Fibroblast of skin of left biceps (primary cell): Measurements from ENCODE around the gene PHACTR3.

ENCODE experiments used
- DNase-seq, 2 experiments: peaks; one replicate each; pipeline ENCODE4 v3.0.0-alpha.2; 2013; ENCODE audit warnings: low read depth in 2 of 2

Gene PHACTR3

GRCh38 chr20:59751075-59751711 lies 146.9 kb downstream of the PHACTR3 start:
- peak; percentile 13 to 21 for DNase-seq

DNA sequence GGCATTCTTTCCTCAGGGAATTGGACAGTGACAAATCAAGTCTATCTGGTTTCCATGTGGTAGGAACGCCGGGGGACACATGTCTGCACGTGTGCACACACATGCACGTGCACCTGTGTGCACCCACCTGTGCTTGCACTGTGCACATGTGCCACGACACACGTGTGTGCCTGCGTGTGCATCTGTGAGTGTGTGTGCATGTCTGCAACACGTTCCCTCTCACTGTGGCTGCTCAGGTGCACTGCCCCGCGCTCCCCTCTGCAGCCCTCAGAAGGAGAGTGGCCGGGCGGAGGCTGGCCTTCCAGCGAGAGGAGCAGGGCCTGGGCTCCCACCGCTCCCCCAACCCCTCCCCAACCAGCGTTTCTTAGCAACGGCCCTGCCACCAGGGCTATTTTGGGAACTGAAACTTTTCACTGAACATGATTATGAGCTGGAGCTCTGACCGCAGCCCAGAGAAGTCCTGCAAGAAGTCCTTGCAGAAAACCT lies 147.8 kb downstream of the PHACTR3 start:
- DNase-seq = no peak

GRCh38 chr20:59752704-59753460 lies 148.5 kb downstream of the PHACTR3 start:
- DNase-seq = no peak

DNA sequence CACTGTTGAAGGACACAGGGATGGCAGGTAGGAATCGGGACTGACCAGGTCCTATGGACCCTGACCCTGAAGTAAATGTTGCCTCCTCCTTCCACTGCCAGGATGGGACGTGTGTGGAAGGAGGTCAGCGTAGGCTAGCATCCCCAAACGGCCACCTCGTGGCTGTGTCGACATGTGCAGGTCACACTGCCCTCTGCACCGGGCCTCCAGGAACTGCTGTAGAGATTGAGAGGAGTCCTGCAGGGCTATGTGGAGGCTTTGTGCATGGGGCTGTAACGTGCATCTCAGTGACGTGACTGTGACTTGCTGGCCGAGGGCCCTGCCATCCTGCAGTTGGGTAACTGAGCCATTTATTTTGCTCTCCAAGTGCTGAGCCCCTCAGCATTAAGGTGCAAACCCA lies 149.5 kb downstream of the PHACTR3 start:
- DNase-seq = no peak

GRCh38 chr20:59754551-59754950 lies 150.2 kb downstream of the PHACTR3 start:
- no peak for DNase-seq

- no peak for DNase-seq
Observed at GRCh38 chr20:59756241-59756640, 151.9 kb downstream of the PHACTR3 start.

GRCh38 chr20:59764037-59764436 lies 159.7 kb downstream of the PHACTR3 start:
- no peak for DNase-seq

GRCh38 chr20:59765599-59766177 lies 161.3 kb downstream of the PHACTR3 start:
- DNase-seq = no peak

GRCh38 chr20:59767656-59768055 lies 163.3 kb downstream of the PHACTR3 start:
- DNase-seq = no peak

- no peak for DNase-seq
Observed at GRCh38 chr20:59770270-59770669, 165.9 kb downstream of the PHACTR3 start.

- no peak for DNase-seq
Observed at GRCh38 chr20:59770851-59771250, 166.5 kb downstream of the PHACTR3 start.

DNA sequence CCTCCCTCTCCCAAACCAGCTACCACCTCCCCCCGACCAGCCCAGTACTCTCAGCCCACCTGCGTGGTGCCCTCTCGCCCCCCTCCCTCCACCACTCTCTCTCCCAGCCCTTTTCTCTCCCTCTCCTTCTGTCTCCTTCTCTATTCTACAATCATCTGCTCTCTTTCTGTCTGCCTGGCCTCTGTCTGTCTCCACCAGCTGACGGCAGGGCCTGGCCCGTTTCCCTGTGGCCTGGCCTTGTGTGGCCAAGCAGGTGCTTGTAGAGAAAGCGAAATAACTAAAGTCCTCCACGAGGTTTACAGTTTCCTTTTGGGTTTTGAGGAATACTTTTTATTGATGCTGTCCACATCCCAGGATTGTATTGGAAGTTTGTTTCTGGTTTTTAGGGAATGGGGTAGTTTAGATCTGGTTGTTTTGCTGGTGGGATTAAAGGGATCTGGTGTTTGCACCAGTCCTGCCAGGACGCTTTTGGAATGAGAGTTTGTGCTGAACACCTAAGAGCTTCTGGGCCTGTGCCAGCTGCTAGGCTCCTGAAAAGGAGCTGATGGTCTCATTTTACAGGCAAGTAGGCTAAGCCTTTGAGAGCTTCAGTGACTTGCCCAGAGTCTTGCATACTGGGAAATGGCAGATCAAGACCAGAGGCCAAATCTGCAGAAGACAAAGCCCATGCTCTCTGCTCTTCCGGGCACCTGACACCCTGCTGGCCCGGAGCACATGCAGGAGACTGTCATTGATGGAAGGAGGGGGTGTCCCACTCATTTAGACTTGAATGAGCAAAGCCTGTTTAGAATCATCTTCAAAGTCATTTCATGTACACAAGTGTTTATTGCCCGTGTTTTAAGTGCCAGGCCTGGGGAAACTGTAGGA lies 167.4 kb downstream of the PHACTR3 start:
- DNase-seq = no peak

DNA sequence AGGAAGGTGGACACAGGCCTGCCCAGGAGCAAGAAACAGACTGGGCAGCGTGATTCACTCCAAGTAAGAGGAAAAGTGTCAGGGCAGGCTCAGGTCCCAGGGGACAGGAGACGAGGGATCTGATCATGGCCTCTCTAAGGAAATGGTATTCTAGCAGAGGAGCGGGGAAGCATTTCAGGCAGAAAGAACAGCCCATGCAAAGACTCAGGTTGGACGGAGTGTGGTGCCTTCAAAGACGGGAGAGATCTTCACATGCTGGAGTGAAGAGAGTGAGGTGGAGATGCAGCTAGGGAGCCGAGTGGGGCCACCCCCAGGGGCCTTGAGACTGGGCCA lies 168.0 kb downstream of the PHACTR3 start:
- no peak for DNase-seq

- no peak for DNase-seq
Observed at GRCh38 chr20:59772931-59773913, 168.9 kb downstream of the PHACTR3 start.

- DNase-seq = no peak
Observed at GRCh38 chr20:59774204-59774641, 169.9 kb downstream of the PHACTR3 start.

DNA sequence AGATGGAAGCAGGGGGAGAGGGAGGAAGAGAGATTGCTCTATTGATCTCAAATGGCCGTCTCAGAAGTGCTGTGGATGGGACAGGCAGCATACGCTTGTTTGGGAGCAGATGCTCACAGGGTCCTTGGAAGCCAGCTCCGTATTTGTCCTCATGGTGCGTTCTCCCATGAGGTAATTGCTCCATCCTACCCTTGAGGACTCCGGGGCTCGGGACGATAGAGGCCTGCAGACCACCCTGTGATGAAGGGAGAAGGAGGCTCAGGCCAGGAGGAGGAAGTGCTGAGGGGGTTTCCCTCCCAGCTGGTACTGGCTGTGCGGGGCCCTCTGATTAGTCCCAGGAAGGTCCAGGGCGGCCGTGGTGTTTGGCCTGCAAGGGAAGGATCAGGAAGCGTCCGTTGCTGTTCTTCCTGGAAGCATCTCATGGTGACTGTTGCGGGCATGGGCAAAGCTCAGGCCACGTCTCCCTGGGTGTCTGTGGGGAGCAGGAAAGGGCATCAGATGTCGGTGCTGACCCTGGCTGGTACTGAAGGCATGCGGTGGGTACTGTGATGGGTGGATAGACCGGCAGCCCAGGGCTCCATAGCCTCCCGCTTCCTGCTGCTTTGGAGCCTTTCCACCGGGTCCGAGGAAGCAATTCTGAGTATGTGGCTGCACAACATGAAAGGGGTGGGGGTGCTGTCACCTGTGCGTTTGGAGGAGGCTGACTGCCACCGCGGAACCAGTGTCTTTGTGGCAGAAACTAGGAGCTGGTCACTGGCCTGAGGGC lies 170.8 kb downstream of the PHACTR3 start:
- no peak for DNase-seq

DNA sequence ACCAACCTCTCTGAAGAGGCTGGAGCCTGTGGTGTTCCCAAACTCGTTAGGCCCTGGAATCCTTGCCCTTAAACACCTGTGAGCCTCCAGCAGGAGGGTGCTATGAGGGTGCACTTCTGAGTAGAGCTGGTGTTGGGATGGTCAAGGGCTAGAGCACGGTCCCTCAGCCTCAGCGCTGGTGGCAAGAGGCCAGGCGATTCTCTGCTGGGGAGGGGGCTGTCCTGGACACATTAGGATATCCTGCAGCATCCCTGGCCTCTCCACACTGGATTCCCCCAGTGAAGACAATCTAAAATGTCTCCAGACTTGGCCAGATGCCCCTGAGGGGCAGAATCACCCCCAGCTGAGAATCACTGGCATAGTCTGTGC lies 171.3 kb downstream of the PHACTR3 start:
- DNase-seq = no peak

DNA sequence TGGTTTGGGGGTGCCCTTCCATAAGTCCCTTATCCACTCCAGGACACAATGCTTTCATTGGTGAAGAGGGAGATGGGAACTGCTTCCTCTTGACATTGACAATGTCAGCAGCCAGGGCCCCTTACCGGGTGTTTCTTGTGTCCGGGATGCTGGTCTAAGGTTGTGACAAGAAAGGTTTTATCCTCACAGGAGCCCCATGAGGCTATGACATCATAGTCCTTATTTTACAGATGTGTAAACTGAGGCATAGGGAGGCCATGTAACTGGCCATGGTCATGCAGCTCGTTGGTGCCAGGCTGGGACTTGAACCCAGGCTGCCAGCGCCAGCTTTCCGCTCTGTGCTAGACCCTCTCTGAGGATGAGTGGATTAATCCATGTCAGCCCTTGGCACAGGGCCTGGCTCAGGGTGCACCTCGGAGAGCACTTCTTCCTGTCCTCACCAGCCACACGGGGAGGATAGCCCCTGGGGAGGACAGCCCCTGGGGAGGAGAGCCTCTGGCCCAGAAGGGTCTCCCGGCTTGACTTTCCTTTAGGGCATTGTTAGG lies 171.8 kb downstream of the PHACTR3 start:
- DNase-seq = no peak

GRCh38 chr20:59776626-59777330 lies 172.4 kb downstream of the PHACTR3 start:
- DNase-seq = no peak
